HepG2 (cell line): ENCODE measurements around the gene TSPAN31. TPM values are rescaled to one million over a fixed set of nuclear protein-coding genes. Genes with fewer than 3 reads are reported as not detected.
A peak's percentile ranks its signal among the peaks of the same experiment; 100 is the strongest.

Experiments
- CEBPZ ChIP-seq: IDR thresholded peaks from 2 replicates; pipeline ENCODE4 v1.6.1; 2012; ENCODE audit warnings: low read length, improper control_type of control experiment
- DPF2 ChIP-seq: sonication (generic); formaldehyde crosslinking; IDR thresholded peaks from 2 replicates; pipeline ENCODE4 v1.4.0; 2020; ENCODE audit warnings: mild to moderate bottlenecking, low read depth, missing genetic modification reagents, borderline replicate concordance
- DRAP1 ChIP-seq: IDR thresholded peaks from 2 replicates; pipeline ENCODE4 v1.6.1; 2016; ENCODE audit warnings: missing genetic modification reagents, missing compliant biosample characterization
- MATR3 ChIP-seq: sonication (generic); formaldehyde crosslinking; IDR thresholded peaks from 2 replicates; pipeline ENCODE4 v1.4.0; 2020; ENCODE audit warnings: missing genetic modification reagents
- POLR2AphosphoS2 ChIP-seq: IDR thresholded peaks from 2 replicates; pipeline ENCODE4 v1.6.1; 2011; ENCODE audit warnings: low read depth, low read length, improper control_type of control experiment
- PREB ChIP-seq: sonication (generic); formaldehyde crosslinking; IDR thresholded peaks from 2 replicates; pipeline ENCODE4 v1.4.0; 2020; ENCODE audit warnings: missing genetic modification reagents
- ZBTB37 ChIP-seq: sonication (generic); formaldehyde crosslinking; IDR thresholded peaks from 2 replicates; pipeline ENCODE4 v1.4.0; 2020; ENCODE audit warnings: mild to moderate bottlenecking, missing genetic modification reagents
- ZNF124 ChIP-seq: sonication (generic); formaldehyde crosslinking; IDR thresholded peaks from 2 replicates; pipeline ENCODE4 v1.4.0; 2020; ENCODE audit warnings: missing genetic modification reagents
- ZNF138 ChIP-seq: sonication (generic); formaldehyde crosslinking; IDR thresholded peaks from 2 replicates; pipeline ENCODE4 v1.5.0; 2020; ENCODE audit warnings: mild to moderate bottlenecking, low read depth, missing genetic modification reagents
- ZNF143 ChIP-seq: sonication (generic); formaldehyde crosslinking; IDR thresholded peaks from 2 replicates; pipeline ENCODE4 v1.4.0; 2020; ENCODE audit warnings: missing genetic modification reagents
- ZNF329 ChIP-seq: sonication (generic); formaldehyde crosslinking; IDR thresholded peaks from 2 replicates; pipeline ENCODE4 v1.9.0; 2021; ENCODE audit warnings: low read depth, mild to moderate bottlenecking, missing genetic modification reagents
- ZNF331 ChIP-seq: sonication (generic); formaldehyde crosslinking; IDR thresholded peaks from 2 replicates; pipeline ENCODE4 v1.4.0; 2020; ENCODE audit warnings: missing genetic modification reagents
- ZNF451 ChIP-seq: sonication (generic); formaldehyde crosslinking; IDR thresholded peaks from 2 replicates; pipeline ENCODE4 v1.5.0; 2020; ENCODE audit warnings: mild to moderate bottlenecking, missing genetic modification reagents
- polyA plus RNA-seq, 8 experiments: library from polyadenylated mRNA; depleted of rRNA in 3 of 8; stranded (reverse) in 7 of 8; unstranded in 1 of 8; fragments of >200 nt; fragmentation: Illumina TruSeq in 4 of 8; extraction: Trizol in 4 of 8; gene quantifications; 2 replicates each; pipeline versions ENCODE4 v1.2.1 to v1.2.3, GENCODE V29; 2011 to 2016; ENCODE audit warnings: low read depth in 4 of 8, missing spikeins in 1 of 8, mixed read lengths in 1 of 8; ENCODE audit not compliant: insufficient read depth in 1 of 8
- total RNA-seq, 5 experiments: library from RNA; depleted of rRNA; stranded (reverse); fragments of >200 nt; fragmentation: Illumina TruSeq; extraction: Trizol; gene quantifications; 2 replicates each; pipeline ENCODE4 v1.2.3, GENCODE V29; 2016; ENCODE audit warnings: low read depth in 1 of 5

The TSPAN31 gene
- total and polyA plus RNA-seq, 2 of the 13 experiments (the other 11 are each of a cell fraction or from before 2014, with no cell fraction given): 10.4 to 24.6 TPM

DNA sequence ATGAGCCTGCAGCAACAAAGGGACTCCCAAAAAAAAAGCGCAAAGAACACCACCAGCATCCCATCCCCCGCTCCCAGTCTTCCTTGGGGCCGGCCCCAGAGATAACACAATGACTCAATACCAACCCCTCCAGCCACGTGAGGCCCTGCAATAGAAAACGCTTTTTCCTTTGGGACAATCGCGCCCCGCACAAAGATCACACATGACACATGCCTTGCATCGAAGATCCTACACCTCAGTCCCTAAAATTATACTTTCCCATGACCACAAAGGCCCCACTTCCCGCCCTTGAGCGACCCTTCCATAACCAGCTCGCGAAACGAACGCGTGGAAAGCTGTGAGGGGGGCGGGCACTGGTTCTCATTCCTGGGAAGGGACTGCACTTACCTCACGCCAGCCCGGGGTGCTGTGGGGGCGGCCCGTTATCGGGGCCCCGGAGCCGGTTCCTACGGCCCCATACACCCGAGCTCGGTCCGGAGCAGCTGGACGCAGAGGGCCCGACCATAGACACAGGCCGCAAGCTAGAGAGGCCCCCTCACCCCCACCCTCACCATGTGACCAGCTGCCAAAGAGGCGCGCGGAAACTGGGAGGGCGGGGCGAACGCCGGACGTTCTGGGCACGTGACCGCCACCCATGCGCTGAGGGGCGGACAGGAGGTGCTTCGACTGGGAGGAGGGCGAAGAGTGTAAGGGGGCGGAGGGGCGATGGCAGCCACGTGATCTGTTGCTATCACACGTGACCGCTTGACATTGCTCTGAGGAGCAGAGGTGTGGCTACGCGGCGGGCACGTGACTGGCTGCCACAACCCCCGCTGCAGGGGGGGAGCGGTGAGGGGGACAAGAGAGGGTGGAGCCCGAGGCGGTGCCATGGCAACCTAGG, 7.2 kb downstream of the TSPAN31 start, which contains the start of gene CDK4 (continued):
- TF ChIP-seq MATR3 (CRISPR knock-in tag) (no peak), ZNF451 (CRISPR knock-in tag) (peak; percentile 82), DRAP1 (CRISPR knock-in tag) (peak; percentile 87), ZNF138 (CRISPR knock-in tag) (0 out of 2 replicates have a peak, but pooled peaks have one; percentile 80), PREB (no peak), ZNF124 (0 out of 2 replicates have a peak, but pooled peaks have one; percentile 51), DPF2 (CRISPR knock-in tag) (no peak), ZNF331 (CRISPR knock-in tag) (peak; percentile 81), ZNF143 (CRISPR knock-in tag) (0 out of 2 replicates have a peak, but pooled peaks have one; percentile 30), ZNF329 (CRISPR knock-in tag) (peak; percentile 53; the same call in 1 of the 2 replicates), CEBPZ (no peak), ZBTB37 (CRISPR knock-in tag) (no peak), POLR2AphosphoS2 (no peak; the same call in 1 of the 2 replicates)
